ENCODE measurements around the gene PODN. TPM values are rescaled to one million over a fixed set of nuclear protein-coding genes. Genes with fewer than 3 reads are reported as not detected.

Gene PODN
- total RNA-seq, 1 experiment from 2014 or later: not detected

- in situ Hi-C loops (cut with HindIII; ENCODE audit: low pct_unique_long_range_greater_than_20kb, low sequenced_read_pairs): no loop called here
Measured at GRCh38 chr1:53133261-53134041, 71.4 kb downstream of the PODN start.

GRCh38 chr1:53134042-53134485, 72.1 kb downstream of the PODN start:
- DNase-seq (ENCODE audit: low read depth, low spot score): no peak
- in situ Hi-C loops (cut with HindIII; ENCODE audit: low pct_unique_long_range_greater_than_20kb, low sequenced_read_pairs): no loop called here

More at GRCh38 chr1:53133261-53134041, 71.4 kb downstream of the PODN start:
- DNase-seq (ENCODE audit: low read depth, low spot score): no peak

Small RNAs within 50 kb of the gene (small RNA-seq; reads per million reads assigned to genes)
- gene HIGD1AP11: 0 reads per million in 2 experiments

Other genes starting within 250 kb of the PODN start
- gene ZYG11A, start 219.5 kb upstream of the PODN start, total RNA-seq (2014; rRNA removed; shearing (Covaris generic)): not detected in 2 replicates
- gene ECHDC2, start 140.5 kb upstream of the PODN start, total RNA-seq (2014; rRNA removed; shearing (Covaris generic)): 0.24 and 1.9 TPM in 2 replicates
- gene SCP2, start 134.9 kb upstream of the PODN start, total RNA-seq (2014; rRNA removed; shearing (Covaris generic)): 83.7 and 98.1 TPM in 2 replicates
- not detected in 2 replicates for gene SLC1A7, start 80.4 kb downstream of the PODN start, total RNA-seq (2014; rRNA removed; shearing (Covaris generic))
- gene CPT2, start 134.6 kb downstream of the PODN start, total RNA-seq (2014; rRNA removed; shearing (Covaris generic)): 28.2 and 32.1 TPM in 2 replicates
- gene CZIB, start 158.4 kb downstream of the PODN start, total RNA-seq (2014; rRNA removed; shearing (Covaris generic)): 36.0 and 40.7 TPM in 2 replicates
- 37.7 and 45.4 TPM in 2 replicates for gene MAGOH, start 176.3 kb downstream of the PODN start, total RNA-seq (2014; rRNA removed; shearing (Covaris generic))

Data from SK-MEL-5 (cell line).